Neural crest cell (in vitro differentiated cells): ENCODE results near the gene ZMYM3. TPM values are rescaled to one million over a fixed set of nuclear protein-coding genes. Genes with fewer than 3 reads are reported as not detected.
"Not testable (repeated sequence)": the region's sequence is repeated elsewhere in the genome, so short reads cannot be mapped to it uniquely, and the experiment has no call there.

Source experiments
- DNase-seq: peaks from one replicate; pipeline ENCODE4 v3.0.0; 2021; ENCODE audit warnings: low read depth, mixed read lengths, low spot score
- H3K27ac Mint-ChIP-seq: one replicate; pipeline ENCODE4 v1.8.0; 2021; ENCODE audit warnings: mild to moderate bottlenecking, mixed read lengths; ENCODE audit not compliant: unreplicated experiment
- H3K27me3 Mint-ChIP-seq: 2 replicates; pipeline ENCODE4 v1.8.0; 2021; ENCODE audit warnings: low read depth, mild to moderate bottlenecking, mixed read lengths
- H3K36me3 Mint-ChIP-seq: 2 replicates; pipeline ENCODE4 v1.8.0; 2021; ENCODE audit warnings: low read depth, mild to moderate bottlenecking, mixed read lengths
- H3K4me1 Mint-ChIP-seq: 2 replicates; pipeline ENCODE4 v1.8.0; 2021; ENCODE audit warnings: mixed read lengths
- H3K4me3 Mint-ChIP-seq: one replicate; pipeline ENCODE4 v1.8.0; 2021; ENCODE audit warnings: mild to moderate bottlenecking, mixed read lengths
- H3K9me3 Mint-ChIP-seq: 2 replicates; pipeline ENCODE4 v1.8.0; 2021; ENCODE audit warnings: mixed read lengths
- total RNA-seq: library from RNA; stranded (reverse); gene quantifications from 2 replicates; pipeline ENCODE4 v1.2.1, GENCODE V29; 2021
- TF ChIP-seq, protein P1 (sequence below): fragments of 200-600 bp; sonication (generic); conservative IDR thresholded peaks from 2 replicates; pipeline ENCODE4 v1.5.0; 2021; ENCODE audit warnings: antibody characterized with exemption, mild to moderate bottlenecking

The ZMYM3 gene
- total RNA-seq, 1 donor from 2014 or later: 85.2 TPM

DNA sequence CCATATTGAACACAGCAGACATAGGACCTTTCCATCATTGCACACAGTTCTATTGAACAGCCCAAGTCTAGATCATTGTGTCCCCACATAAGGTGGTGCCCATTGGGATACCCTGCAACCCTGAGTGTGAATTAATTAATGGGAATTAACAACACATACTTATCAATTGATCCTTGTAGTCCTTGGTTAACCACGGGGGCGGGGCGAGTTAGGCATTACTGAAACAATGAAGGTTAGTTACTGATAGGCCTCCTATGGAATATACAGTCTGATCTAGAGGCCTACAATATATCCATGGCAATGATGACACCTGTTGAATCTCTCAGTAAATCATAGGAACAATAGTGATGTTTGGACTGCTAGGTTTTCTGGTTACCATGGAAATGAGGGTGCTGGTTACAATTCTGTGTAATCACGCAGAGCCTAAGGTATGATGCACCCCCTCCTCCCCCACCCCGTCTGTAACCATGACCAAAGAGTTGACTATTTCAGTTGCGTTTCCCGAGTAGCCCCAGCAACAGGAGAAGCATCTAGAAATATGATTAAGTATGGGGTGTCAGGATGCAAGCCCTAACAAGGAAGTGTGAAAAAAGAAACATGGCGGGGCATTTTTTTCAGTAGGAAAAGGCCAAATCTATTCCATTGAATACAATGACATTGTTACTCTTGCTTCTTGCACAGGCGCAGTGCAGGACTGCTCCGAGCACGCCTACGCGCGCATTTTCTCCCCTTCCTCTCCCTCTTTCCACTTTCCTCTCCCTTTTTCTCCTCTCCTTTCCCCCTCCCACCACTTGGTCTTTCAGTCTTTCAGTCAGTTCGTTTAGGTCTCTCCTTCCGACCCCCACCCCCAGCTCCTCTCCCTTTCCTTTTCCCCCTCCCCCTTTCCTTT is 28.8 kb upstream of the ZMYM3 start:
- Mint-ChIP-seq H3K27me3 (peaks cover 3% of the 10 kb centered on the region), H3K36me3 (peaks cover 18% of the 10 kb centered on the region), H3K9me3 (peaks cover 11% of the 10 kb centered on the region), H3K4me1 (peaks cover 26% of the 10 kb centered on the region), H3K27ac (peak overlapping the region; percentile 98), H3K4me3 (peak overlapping the region; percentile 99)
- no peak for DNase-seq
- TF ChIP-seq, protein P1, sequence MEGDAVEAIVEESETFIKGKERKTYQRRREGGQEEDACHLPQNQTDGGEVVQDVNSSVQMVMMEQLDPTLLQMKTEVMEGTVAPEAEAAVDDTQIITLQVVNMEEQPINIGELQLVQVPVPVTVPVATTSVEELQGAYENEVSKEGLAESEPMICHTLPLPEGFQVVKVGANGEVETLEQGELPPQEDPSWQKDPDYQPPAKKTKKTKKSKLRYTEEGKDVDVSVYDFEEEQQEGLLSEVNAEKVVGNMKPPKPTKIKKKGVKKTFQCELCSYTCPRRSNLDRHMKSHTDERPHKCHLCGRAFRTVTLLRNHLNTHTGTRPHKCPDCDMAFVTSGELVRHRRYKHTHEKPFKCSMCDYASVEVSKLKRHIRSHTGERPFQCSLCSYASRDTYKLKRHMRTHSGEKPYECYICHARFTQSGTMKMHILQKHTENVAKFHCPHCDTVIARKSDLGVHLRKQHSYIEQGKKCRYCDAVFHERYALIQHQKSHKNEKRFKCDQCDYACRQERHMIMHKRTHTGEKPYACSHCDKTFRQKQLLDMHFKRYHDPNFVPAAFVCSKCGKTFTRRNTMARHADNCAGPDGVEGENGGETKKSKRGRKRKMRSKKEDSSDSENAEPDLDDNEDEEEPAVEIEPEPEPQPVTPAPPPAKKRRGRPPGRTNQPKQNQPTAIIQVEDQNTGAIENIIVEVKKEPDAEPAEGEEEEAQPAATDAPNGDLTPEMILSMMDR: no peak

DNA sequence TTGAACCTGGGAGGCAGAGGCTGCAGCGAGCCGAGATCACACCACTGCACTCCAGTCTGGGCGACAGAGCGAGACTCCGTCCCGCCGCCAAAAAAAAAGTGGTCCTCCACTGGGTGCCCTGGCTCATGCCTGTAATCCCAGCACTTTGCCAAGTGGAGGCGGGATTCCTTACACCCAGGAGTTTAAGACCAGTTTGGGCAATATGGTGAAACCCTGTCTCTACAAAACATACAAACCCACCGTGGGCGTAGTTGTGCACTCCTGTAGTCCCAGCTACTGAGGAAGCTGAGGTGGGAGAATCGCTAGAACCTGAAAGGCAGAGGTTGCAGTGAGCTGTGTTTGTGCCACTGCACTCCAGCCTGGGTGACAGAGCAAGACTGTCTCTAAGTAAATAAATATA is 27.4 kb upstream of the ZMYM3 start:
- not testable (repeated sequence) for H3K27ac Mint-ChIP-seq, DNase-seq, H3K27me3 Mint-ChIP-seq, H3K4me3 Mint-ChIP-seq
- Mint-ChIP-seq H3K4me1 (peaks cover 22% of the 10 kb centered on the region), H3K36me3 (peaks cover 18% of the 10 kb centered on the region), H3K9me3 (peaks cover 11% of the 10 kb centered on the region)

DNA sequence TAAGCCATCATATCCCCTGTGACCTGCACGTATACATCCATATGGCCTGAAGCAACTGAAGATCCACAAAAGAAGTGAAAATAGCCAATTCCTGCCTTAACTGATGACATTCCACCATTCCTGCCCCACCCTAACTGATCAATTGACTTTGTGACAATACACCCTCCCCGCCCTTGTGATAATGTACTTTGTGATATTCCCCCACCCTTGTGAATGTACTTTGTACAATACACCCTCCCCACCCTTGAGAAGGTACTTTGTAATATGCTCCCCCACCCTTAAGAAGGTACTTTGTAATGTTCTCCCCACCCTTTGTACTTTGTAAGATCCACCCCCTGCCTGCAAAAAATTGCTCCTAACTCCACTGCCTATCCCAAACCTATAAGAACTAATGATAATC is 18.4 kb upstream of the ZMYM3 start:
- not testable (repeated sequence) for H3K4me1 Mint-ChIP-seq, H3K36me3 Mint-ChIP-seq, H3K9me3 Mint-ChIP-seq, H3K27ac Mint-ChIP-seq, H3K27me3 Mint-ChIP-seq, DNase-seq, H3K4me3 Mint-ChIP-seq

DNA sequence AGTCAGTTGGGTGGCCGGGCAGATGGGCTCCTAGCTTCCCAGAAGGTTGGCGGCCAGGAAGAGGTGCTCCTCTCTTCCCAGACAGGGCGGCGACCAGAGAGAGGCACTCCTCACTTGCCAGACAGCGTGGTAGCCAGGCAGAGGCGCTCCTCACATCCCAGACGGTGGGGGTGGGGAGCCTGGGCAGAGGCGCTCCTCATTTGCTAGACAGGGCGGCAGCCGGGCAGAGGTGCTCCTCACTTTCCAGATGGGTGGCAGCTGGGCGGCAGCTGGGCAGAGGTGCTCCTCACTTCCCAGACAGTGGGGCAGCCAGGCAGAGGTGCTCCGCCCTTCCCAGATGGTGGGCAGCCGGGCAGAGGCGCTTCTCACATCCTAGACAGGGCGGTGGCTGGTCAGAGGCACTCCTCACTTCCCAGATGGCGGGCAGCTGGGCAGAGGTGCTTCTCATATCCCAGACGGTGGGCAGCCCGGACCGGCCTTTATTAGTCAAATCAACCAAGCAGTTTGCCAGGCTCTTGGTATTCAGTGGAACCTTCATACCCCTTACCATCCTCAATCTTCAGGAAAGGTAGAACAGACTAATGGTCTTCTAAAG is 16.0 kb upstream of the ZMYM3 start:
- H3K36me3 Mint-ChIP-seq: peaks cover 5% of the 10 kb centered on the region

DNA sequence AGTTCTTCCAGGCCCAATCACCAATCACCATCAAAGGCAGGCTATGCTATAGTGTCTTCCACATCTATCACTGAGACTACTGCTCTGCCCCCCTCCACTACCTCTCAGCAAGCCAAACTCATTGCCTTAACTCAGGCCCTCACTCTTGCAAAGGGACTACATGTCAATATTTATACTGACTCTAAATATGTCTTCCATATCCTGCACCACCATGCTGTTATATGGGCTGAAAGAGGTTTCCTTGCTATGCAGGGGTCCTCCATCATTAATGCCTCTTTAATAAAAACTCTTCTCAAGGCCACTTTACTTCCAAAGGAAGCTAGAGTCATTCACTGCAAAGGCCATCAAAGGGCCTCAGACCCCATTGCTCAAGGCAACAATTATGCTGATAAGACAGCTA is 14.7 kb upstream of the ZMYM3 start:
- not testable (repeated sequence) for H3K27ac Mint-ChIP-seq

More for the DNA sequence above, 16.0 kb upstream of the ZMYM3 start:
- Mint-ChIP-seq H3K4me1 (no peaks in the 10 kb centered on the region), H3K9me3 (peaks cover 8% of the 10 kb centered on the region), H3K27ac (no peak overlapping the region), H3K4me3 (no peak overlapping the region), H3K27me3 (no peaks in the 10 kb centered on the region)
- TF ChIP-seq, protein P1: no peak
- no peak for DNase-seq

DNA sequence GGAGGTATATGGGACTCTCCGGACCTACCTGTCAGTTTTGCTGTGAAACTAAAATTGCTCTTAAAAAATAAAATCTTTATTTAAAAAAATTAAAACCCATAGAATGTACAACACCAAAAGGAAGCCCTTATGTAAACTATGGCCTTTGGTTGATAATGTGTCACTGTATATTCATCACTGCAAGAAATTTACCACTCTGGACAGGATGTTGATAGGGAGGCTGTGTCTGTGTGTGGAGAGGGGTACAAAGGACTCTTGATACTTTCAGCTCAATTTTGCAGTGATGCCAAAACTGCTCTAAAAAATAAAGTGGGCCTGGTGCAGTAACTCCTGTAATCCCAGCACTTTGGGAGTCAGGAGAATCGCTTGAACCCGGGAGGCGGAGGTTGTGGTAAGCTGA is 2.9 kb upstream of the ZMYM3 start:
- no peaks in the 10 kb centered on the region for H3K36me3 Mint-ChIP-seq
- H3K27ac Mint-ChIP-seq: no peak overlapping the region
- H3K27me3 Mint-ChIP-seq: no peaks in the 10 kb centered on the region
- TF ChIP-seq, protein P1: no peak
- peaks cover 19% of the 10 kb centered on the region for H3K4me1 Mint-ChIP-seq
- H3K4me3 Mint-ChIP-seq: peak overlapping the region; percentile 57
- DNase-seq: no peak
- H3K9me3 Mint-ChIP-seq: peaks cover 2% of the 10 kb centered on the region

More for the DNA sequence above, 14.7 kb upstream of the ZMYM3 start:
- DNase-seq, H3K9me3 Mint-ChIP-seq, H3K4me3 Mint-ChIP-seq, H3K27me3 Mint-ChIP-seq, H3K4me1 Mint-ChIP-seq, H3K36me3 Mint-ChIP-seq: not testable (repeated sequence)

DNA sequence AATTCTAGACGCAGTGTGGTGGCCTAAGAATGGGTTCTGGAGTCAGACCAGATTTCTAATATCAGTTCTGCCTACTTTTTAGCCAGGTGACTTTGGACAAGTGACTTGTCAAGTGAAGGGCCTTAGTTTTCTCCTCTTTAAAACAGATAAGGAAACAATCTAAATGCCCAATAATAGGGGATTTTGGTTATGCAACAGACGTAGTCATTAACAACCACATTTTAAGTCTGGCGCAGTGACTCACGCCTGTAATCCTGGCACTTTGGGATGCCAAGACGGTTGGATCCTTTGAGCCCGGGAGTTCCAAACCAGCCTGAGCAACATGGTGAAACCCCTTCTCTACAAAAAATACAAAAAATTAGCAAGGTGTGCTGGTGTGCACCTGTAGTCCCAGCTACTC is 2.1 kb upstream of the ZMYM3 start:
- no peak overlapping the region for H3K27ac Mint-ChIP-seq
- H3K4me1 Mint-ChIP-seq: peaks cover 25% of the 10 kb centered on the region
- TF ChIP-seq, protein P1: no peak
- H3K4me3 Mint-ChIP-seq: peak overlapping the region; percentile 98
- DNase-seq: no peak
- no peaks in the 10 kb centered on the region for H3K27me3 Mint-ChIP-seq
- H3K36me3 Mint-ChIP-seq: peaks cover 1% of the 10 kb centered on the region
- H3K9me3 Mint-ChIP-seq: peaks cover 2% of the 10 kb centered on the region
